Measurements from ENCODE around the gene FAP.

FAP gene

GRCh38 chr2:162126111-162126519 is 117.1 kb downstream of the FAP start:
- no peak for DNase-seq (ENCODE audit: low read depth)

- no peak for DNase-seq (ENCODE audit: low read depth)
These were observed 118.1 kb downstream of the FAP start for GRCh38 chr2:162125138-162125537.

- DNase-seq (ENCODE audit: low read depth): peak; percentile 64
These were observed 119.2 kb downstream of the FAP start for GRCh38 chr2:162123806-162124758.

All from HS-5 (cell line).